Measurements from ENCODE around the gene SHB.
"Not testable (repeated sequence)": the region's sequence is repeated elsewhere in the genome, so short reads cannot be mapped to it uniquely, and the experiment has no call there.

SHB gene

DNA sequence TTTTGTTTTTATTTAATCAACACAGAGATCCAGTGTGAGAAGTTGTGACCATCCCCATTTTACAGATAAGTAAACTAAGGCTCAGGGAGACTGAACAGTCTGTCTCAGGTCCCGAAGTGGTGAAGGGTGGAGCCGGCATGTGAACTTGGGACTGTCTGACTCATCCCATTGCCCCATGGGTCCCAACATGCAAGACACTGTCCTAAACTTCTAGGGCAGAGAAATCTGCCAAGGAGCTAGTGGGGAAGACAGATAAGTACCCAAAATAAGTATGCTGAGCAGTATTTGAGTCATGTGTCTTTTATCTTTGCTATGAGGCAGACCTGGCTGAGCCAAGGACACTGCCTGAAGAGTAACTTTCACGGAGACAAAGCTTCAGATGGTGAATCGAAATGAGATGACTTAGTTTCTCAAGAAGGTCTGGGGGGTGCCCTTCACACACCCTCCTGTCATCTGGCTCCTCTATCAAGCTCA lies 100.8 kb downstream of the SHB start:
- TF ChIP-seq, protein P1, sequence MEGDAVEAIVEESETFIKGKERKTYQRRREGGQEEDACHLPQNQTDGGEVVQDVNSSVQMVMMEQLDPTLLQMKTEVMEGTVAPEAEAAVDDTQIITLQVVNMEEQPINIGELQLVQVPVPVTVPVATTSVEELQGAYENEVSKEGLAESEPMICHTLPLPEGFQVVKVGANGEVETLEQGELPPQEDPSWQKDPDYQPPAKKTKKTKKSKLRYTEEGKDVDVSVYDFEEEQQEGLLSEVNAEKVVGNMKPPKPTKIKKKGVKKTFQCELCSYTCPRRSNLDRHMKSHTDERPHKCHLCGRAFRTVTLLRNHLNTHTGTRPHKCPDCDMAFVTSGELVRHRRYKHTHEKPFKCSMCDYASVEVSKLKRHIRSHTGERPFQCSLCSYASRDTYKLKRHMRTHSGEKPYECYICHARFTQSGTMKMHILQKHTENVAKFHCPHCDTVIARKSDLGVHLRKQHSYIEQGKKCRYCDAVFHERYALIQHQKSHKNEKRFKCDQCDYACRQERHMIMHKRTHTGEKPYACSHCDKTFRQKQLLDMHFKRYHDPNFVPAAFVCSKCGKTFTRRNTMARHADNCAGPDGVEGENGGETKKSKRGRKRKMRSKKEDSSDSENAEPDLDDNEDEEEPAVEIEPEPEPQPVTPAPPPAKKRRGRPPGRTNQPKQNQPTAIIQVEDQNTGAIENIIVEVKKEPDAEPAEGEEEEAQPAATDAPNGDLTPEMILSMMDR (IDR thresholded peaks at IDR 0.05) = no peak
- H3K27ac ChIP-seq = peak overlapping the region in 1 of 2 donors; percentile 1
- no peak overlapping the region for H3K4me3 ChIP-seq
- no peak for DNase-seq (ENCODE audit: low spot score)

DNA sequence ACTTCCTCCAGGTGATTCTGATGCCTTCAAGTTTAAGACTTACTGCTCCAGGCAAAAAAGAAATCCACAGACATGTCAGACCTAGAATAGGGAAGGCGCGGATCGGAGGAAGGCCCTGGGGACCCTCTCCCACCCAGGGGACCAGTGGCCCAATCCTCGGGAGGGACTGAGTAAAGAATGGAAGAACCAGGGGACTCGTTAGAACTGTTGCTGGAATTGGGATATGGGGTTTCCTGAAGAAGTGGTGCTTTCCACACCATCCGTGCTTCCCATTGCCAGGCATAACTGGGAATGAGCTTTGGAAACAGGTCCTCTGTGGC lies 101.3 kb downstream of the SHB start:
- TF ChIP-seq, protein P1 (IDR thresholded peaks at IDR 0.05) = no peak
- Histone ChIP-seq H3K27ac (no peak overlapping the region), H3K4me3 (no peak overlapping the region)
- no peak for DNase-seq (ENCODE audit: low spot score)

DNA sequence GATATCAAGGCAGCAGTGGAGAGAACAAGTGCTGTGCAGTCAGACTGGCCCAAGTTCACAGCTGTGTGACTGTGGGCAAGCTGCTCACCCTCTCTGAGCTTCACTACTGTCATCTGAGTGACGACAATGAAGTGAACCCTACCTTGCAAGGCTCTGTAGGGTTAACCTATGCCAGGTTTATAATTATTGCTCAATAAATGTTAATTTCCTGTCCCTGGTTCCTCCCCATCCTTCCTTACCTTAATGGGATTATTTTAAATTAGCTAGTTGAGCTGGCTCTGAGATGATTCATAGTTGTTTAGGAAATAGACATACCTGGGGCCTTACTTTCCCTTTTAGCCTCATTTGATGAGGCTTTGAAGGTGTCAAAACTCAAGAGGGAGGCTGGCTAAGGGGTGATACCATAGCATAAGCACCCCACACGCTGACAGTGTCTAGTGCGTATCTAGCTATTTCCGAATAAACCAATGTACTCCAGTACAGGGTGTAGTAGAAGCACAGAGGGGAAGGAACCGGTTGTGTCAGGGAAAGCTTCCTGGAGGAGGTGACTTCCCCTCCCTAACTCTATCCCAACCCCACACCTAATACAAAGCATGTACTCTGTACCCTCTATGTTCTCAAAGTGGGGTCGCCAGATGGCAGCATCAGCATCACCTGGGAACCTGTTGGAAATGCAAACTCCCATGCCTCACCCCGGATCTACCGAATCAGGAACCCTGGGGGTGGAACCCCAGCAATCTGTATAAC lies 101.8 kb downstream of the SHB start:
- TF ChIP-seq, protein P1 (IDR thresholded peaks at IDR 0.05) = no peak
- H3K4me3 ChIP-seq = no peak overlapping the region
- no peak for DNase-seq (ENCODE audit: low spot score)
- H3K27ac ChIP-seq = no peak overlapping the region

DNA sequence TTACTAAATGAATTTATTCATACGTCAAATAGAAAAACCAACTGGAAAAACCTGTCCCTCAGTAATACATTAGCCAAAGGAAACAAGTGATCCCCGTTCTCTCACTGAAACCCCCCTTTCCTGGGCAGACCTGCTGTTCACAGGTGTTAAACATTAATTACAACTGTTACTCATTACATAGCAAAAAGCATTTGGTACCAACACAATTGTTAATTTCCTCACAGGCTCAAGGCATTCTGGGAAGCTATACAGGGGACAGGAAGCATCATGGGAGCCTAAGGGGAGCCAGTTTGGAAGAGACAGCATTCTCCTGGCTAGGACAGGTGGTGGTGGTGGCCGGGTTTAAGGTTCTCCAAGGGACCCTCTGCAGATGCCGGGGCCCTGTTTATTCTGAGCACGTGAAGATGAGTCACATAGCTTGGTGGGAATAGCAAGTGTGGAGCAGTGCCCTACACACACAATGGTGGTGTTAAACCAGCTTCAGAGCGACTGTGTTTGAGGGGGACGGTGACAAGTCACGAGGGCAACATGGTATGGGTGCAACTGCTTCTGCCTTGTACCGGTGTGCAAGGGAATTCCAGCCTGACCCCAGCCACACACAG lies 102.5 kb downstream of the SHB start:
- no peak for DNase-seq (ENCODE audit: low spot score)
- TF ChIP-seq, protein P1 (IDR thresholded peaks at IDR 0.05) = no peak
- Histone ChIP-seq H3K4me3 (no peak overlapping the region), H3K27ac (no peak overlapping the region)

DNA sequence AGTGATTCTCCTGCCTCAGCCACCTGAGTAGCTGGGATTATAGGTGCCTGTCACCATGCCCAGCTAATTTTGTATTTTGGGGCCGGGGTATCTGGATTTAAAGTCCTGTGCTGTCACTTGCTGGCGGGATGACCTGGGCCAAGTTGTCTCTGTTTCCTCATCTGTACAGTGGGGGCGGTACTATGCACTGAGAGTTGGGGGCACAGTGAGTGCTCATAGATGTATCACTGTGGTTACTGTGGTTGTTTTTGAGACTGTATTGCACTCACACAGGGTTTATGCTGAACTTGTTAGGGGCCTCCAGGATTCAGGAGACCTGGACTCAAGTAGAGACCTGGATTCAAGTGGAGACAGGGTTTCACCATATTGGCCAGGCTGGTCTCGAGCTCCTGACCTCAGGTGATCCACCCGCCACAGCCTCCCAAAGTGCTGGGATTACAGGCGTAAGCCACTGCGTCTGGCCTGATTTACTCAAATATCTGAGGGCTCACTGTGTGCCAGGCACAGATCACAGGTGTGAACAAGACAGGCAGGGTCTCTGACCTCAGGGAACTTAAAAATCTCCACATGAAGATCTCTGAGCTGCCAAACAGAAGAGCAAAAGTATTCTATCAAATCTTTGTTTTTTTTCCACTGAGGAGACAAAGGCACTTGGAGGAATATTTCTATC lies 103.2 kb downstream of the SHB start:
- H3K27ac ChIP-seq; H3K4me3 ChIP-seq; DNase-seq (ENCODE audit: low spot score): not testable (repeated sequence)

DNA sequence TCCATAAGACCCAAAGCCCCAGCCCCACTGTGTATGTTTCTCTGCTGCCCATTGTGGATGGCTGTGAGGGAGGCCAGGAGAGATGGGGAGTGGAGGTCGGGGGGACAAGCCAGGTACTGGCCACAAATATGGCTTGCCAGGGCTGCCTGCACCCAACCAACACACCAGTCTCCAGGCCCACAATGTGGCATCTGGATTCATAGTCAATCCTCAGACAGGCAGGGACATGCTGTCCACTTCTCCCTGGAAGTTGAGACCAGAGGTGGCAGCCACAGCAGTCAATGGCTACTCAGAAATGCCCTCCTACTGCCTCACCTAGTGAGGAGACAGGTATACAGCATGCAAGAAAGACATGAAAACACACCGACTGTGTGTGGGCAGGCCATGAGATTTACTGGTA lies 103.9 kb downstream of the SHB start:
- no peak for DNase-seq (ENCODE audit: low spot score)
- Histone ChIP-seq H3K27ac (peak overlapping the region; percentile 72 to 75), H3K4me3 (no peak overlapping the region)
- TF ChIP-seq, protein P1 (IDR thresholded peaks at IDR 0.05) = no peak

DNA sequence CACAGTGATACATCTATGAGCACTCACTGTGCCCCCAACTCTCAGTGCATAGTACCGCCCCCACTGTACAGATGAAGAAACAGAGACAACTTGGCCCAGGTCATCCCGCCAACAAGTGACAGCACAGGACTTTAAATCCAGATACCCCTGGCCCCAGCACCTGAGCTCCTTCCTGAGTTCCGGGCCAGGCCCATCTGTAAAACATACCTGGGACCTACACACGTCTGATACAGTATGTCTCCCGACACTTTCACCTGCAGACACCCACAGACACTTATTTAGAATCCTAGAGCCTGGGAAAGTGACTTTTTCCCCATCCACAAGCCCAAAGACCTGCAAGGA lies 104.3 kb downstream of the SHB start:
- TF ChIP-seq, protein P1 (IDR thresholded peaks at IDR 0.05) = no peak
- DNase-seq (ENCODE audit: low spot score) = no peak
- no peak overlapping the region for H3K4me3 ChIP-seq
- H3K27ac ChIP-seq = peak overlapping the region; percentile 72 to 75
